Osteocyte (in vitro differentiated cells): Measurements from ENCODE around the gene KCTD11. TPM values are rescaled to one million over a fixed set of nuclear protein-coding genes. Genes with fewer than 3 reads are reported as not detected.

ENCODE experiments used
- DNase-seq: peaks from one replicate; pipeline ENCODE4 v3.0.0; 2021; ENCODE audit warnings: mixed read lengths; ENCODE audit not compliant: unreplicated experiment; ENCODE audit errors: extremely low spot score
- H3K27ac Mint-ChIP-seq: one replicate; pipeline ENCODE4 v1.8.0; 2021; ENCODE audit warnings: mild to moderate bottlenecking, mixed read lengths; ENCODE audit not compliant: unreplicated experiment
- H3K27me3 Mint-ChIP-seq: one replicate; pipeline ENCODE4 v1.8.0; 2021; ENCODE audit warnings: mixed read lengths; ENCODE audit not compliant: unreplicated experiment
- H3K36me3 Mint-ChIP-seq: one replicate; pipeline ENCODE4 v1.8.0; 2021; ENCODE audit warnings: mixed read lengths; ENCODE audit not compliant: unreplicated experiment
- H3K4me1 Mint-ChIP-seq: one replicate; pipeline ENCODE4 v1.8.0; 2021; ENCODE audit warnings: mixed read lengths; ENCODE audit not compliant: unreplicated experiment
- H3K4me3 Mint-ChIP-seq: one replicate; pipeline ENCODE4 v1.8.0; 2021; ENCODE audit warnings: mild to moderate bottlenecking, moderate library complexity, mixed read lengths; ENCODE audit not compliant: unreplicated experiment
- H3K9me3 Mint-ChIP-seq: one replicate; pipeline ENCODE4 v1.8.0; 2021; ENCODE audit warnings: mixed read lengths; ENCODE audit not compliant: unreplicated experiment
- total RNA-seq: library from RNA; stranded (reverse); gene quantifications from 2 replicates; pipeline ENCODE4 v1.2.1, GENCODE V29; 2021
- TF ChIP-seq, protein P1 (sequence below): fragments of 200-600 bp; sonication (generic); IDR thresholded peaks from 2 replicates; pipeline ENCODE4 v1.5.0; 2021; ENCODE audit warnings: antibody characterized with exemption, mild to moderate bottlenecking, moderate library complexity

Gene KCTD11
- total RNA-seq, 1 donor from 2014 or later, result 12.7 TPM

GRCh38 chr17:7317161-7317803, 34.7 kb upstream of the KCTD11 start:
- Mint-ChIP-seq H3K27me3 (no peaks in the 10 kb centered on the region), H3K36me3 (peaks cover 31% of the 10 kb centered on the region), H3K27ac (peak overlapping the region; percentile 18), H3K9me3 (no peaks in the 10 kb centered on the region), H3K4me3 (peak overlapping the region; percentile 54), H3K4me1 (peaks cover 23% of the 10 kb centered on the region)
- no peak for DNase-seq
- TF ChIP-seq, protein P1, sequence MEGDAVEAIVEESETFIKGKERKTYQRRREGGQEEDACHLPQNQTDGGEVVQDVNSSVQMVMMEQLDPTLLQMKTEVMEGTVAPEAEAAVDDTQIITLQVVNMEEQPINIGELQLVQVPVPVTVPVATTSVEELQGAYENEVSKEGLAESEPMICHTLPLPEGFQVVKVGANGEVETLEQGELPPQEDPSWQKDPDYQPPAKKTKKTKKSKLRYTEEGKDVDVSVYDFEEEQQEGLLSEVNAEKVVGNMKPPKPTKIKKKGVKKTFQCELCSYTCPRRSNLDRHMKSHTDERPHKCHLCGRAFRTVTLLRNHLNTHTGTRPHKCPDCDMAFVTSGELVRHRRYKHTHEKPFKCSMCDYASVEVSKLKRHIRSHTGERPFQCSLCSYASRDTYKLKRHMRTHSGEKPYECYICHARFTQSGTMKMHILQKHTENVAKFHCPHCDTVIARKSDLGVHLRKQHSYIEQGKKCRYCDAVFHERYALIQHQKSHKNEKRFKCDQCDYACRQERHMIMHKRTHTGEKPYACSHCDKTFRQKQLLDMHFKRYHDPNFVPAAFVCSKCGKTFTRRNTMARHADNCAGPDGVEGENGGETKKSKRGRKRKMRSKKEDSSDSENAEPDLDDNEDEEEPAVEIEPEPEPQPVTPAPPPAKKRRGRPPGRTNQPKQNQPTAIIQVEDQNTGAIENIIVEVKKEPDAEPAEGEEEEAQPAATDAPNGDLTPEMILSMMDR, result no peak

- Mint-ChIP-seq H3K4me3 (no peak overlapping the region), H3K27ac (no peak overlapping the region), H3K27me3 (no peaks in the 10 kb centered on the region), H3K4me1 (peaks cover 15% of the 10 kb centered on the region), H3K9me3 (no peaks in the 10 kb centered on the region), H3K36me3 (peaks cover 23% of the 10 kb centered on the region)
- DNase-seq, result no peak
- TF ChIP-seq, protein P1, result no peak
Measured at GRCh38 chr17:7318121-7318860, 33.7 kb upstream of the KCTD11 start.

DNA sequence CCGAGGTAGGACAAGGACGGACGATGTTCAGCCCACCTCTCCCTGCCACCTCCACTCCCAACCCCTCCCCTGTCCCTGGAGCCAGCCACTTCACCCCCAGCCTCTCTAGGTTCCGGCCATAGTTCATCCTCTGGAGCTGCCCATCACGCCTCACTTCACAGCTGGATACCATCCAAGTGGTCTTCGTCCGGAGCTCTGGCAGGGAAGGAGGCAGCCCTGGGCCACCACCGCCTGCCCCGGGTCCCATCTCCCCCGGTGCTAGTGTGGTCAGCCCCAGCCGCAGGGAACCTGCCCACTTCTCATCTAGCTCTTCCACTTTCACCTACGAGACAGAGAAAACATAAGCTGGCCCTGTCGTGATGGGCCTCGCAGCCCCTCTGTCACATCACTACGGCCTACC, 30.5 kb upstream of the KCTD11 start:
- H3K36me3 Mint-ChIP-seq, result peaks cover 20% of the 10 kb centered on the region
- TF ChIP-seq, protein P1, result no peak
- no peaks in the 10 kb centered on the region for H3K9me3 Mint-ChIP-seq
- DNase-seq, result no peak
- H3K27me3 Mint-ChIP-seq, result no peaks in the 10 kb centered on the region
- H3K4me3 Mint-ChIP-seq, result no peak overlapping the region
- peaks cover under 1% of the 10 kb centered on the region for H3K4me1 Mint-ChIP-seq
- no peak overlapping the region for H3K27ac Mint-ChIP-seq

DNA sequence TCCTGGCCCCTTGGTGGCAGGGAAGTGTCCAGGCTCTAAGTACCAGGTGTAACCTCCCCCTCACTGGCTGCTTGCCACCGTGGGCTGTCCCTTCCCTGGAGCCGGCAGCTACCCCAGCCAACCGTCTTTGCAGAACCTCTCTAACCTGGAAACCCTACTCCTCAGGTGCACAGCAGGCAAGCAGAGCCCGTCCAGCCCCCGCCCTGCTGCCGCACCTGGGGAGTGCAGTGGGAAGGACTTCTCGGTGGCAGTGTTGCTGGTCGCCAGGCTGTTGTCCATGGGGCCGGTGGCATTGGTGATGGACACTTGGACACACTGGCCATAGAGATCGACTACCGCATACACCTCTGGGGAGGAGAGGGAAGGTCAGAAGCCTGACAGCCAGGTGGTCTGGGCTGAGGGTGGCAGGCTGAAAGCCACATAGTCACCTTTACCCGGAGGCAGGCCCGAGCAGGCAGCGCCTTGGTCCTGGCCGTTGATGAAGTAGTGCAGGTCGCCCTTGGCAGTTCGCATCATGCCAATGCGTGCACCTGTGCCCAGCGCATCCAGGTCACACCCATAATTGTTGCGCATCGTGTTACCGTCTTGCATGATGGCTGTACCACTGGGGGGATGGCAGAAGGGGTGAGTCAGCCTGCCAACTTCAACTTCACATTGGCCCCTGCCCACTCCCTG, 29.3 kb upstream of the KCTD11 start:
- no peaks in the 10 kb centered on the region for H3K9me3 Mint-ChIP-seq
- no peak for DNase-seq
- TF ChIP-seq, protein P1, result no peak

More for the DNA sequence above, 29.3 kb upstream of the KCTD11 start:
- Mint-ChIP-seq H3K36me3 (peaks cover 15% of the 10 kb centered on the region), H3K4me1 (peaks cover 1% of the 10 kb centered on the region), H3K27me3 (no peaks in the 10 kb centered on the region), H3K27ac (no peak overlapping the region), H3K4me3 (no peak overlapping the region)
